Activated naive CD4-positive, alpha-beta T cell treated with anti-CD3 and anti-CD28 coated beads, Interleukin-2, amount 10 ng/mL, durations not matched to agents 7 days and 5 days (primary cell): ENCODE data around the gene UQCC2.

Experiments used
- CTCF ChIA-PET: fragments of 350-600 bp; sonication (Branson Sonifier 250); formaldehyde crosslinking; loops from one replicate; lab custom pipeline; 2021; ENCODE audit warnings: antibody characterized with exemption; lab: Charles Lee
- DNase-seq: peaks from one replicate; pipeline ENCODE4 v3.0.0-alpha.2; 2020
- H3K27ac Mint-ChIP-seq: one replicate; pipeline ENCODE4 v1.8.0; 2021; ENCODE audit warnings: mild to moderate bottlenecking, moderate library complexity, mixed read lengths
- H3K27me3 Mint-ChIP-seq: one replicate; pipeline ENCODE4 v1.8.0; 2021; ENCODE audit warnings: mild to moderate bottlenecking, mixed read lengths
- H3K36me3 Mint-ChIP-seq: one replicate; pipeline ENCODE4 v1.8.0; 2021; ENCODE audit warnings: mixed read lengths
- H3K4me1 Mint-ChIP-seq: one replicate; pipeline ENCODE4 v1.8.0; 2021; ENCODE audit warnings: mixed read lengths
- H3K4me3 Mint-ChIP-seq: one replicate; pipeline ENCODE4 v1.8.0; 2021; ENCODE audit warnings: mild to moderate bottlenecking, moderate library complexity, mixed read lengths
- H3K9me3 Mint-ChIP-seq: one replicate; pipeline ENCODE4 v1.8.0; 2021; ENCODE audit warnings: mixed read lengths

Gene UQCC2

GRCh38 chr6:33684428-33684896, 27.0 kb downstream of the UQCC2 start:
- DNase-seq, result no peak
- Mint-ChIP-seq H3K9me3 (no peaks in the 10 kb centered on the region), H3K27ac (no peak overlapping the region), H3K36me3 (peaks cover 62% of the 10 kb centered on the region), H3K27me3 (no peaks in the 10 kb centered on the region), H3K4me1 (peaks cover 18% of the 10 kb centered on the region), H3K4me3 (no peak overlapping the region)
- CTCF ChIA-PET, result no interaction called here

- Mint-ChIP-seq H3K4me3 (no peak overlapping the region), H3K4me1 (peaks cover 18% of the 10 kb centered on the region), H3K9me3 (no peaks in the 10 kb centered on the region), H3K36me3 (peaks cover 61% of the 10 kb centered on the region), H3K27ac (peak overlapping the region; percentile 75), H3K27me3 (no peaks in the 10 kb centered on the region)
- DNase-seq, result no peak
- CTCF ChIA-PET, result interaction anchor here (0.9 to 1.1 kb wide), 2 partner anchors 17 to 98 kb away, joined by 3 to 4 read pairs; no protein-coding TSS in a partner anchor
Measured at GRCh38 chr6:33683576-33684427, 27.7 kb downstream of the UQCC2 start.

GRCh38 chr6:33683051-33683571, 28.4 kb downstream of the UQCC2 start:
- Mint-ChIP-seq H3K36me3 (peaks cover 59% of the 10 kb centered on the region), H3K9me3 (no peaks in the 10 kb centered on the region), H3K4me3 (no peak overlapping the region), H3K27ac (peak overlapping the region; percentile 75), H3K4me1 (peaks cover 18% of the 10 kb centered on the region), H3K27me3 (no peaks in the 10 kb centered on the region)
- DNase-seq, result peak; percentile 46
- CTCF ChIA-PET, result interaction anchor here (0.9 to 1.1 kb wide), 3 partner anchors 18 to 97 kb away, joined by 3 to 4 read pairs (median 3); partner anchors contain the start of gene UQCC2

GRCh38 chr6:33682341-33682740, 29.2 kb downstream of the UQCC2 start:
- H3K27ac Mint-ChIP-seq, result no peak overlapping the region
- no peaks in the 10 kb centered on the region for H3K27me3 Mint-ChIP-seq
- no peak for DNase-seq
- peaks cover 18% of the 10 kb centered on the region for H3K4me1 Mint-ChIP-seq
- CTCF ChIA-PET, result interaction anchor here (0.9 kb wide), 1 partner anchor 29 kb away, joined by 3 read pairs; the partner anchor contains the start of gene UQCC2
- no peaks in the 10 kb centered on the region for H3K9me3 Mint-ChIP-seq
- peaks cover 63% of the 10 kb centered on the region for H3K36me3 Mint-ChIP-seq
- no peak overlapping the region for H3K4me3 Mint-ChIP-seq

- Mint-ChIP-seq H3K4me1 (peaks cover 18% of the 10 kb centered on the region), H3K9me3 (no peaks in the 10 kb centered on the region), H3K27ac (no peak overlapping the region), H3K27me3 (no peaks in the 10 kb centered on the region), H3K4me3 (no peak overlapping the region), H3K36me3 (peaks cover 59% of the 10 kb centered on the region)
- CTCF ChIA-PET, result no interaction called here
- no peak for DNase-seq
Measured at GRCh38 chr6:33679761-33680160, 31.7 kb downstream of the UQCC2 start.

GRCh38 chr6:33678932-33679490, 32.5 kb downstream of the UQCC2 start:
- Mint-ChIP-seq H3K27ac (no peak overlapping the region), H3K36me3 (peaks cover 58% of the 10 kb centered on the region), H3K4me1 (peaks cover 18% of the 10 kb centered on the region), H3K9me3 (no peaks in the 10 kb centered on the region), H3K4me3 (no peak overlapping the region), H3K27me3 (no peaks in the 10 kb centered on the region)
- DNase-seq, result no peak
- CTCF ChIA-PET, result no interaction called here

GRCh38 chr6:33678233-33678931, 33.1 kb downstream of the UQCC2 start:
- H3K4me1 Mint-ChIP-seq, result peaks cover 12% of the 10 kb centered on the region
- CTCF ChIA-PET, result interaction anchor here (0.5 kb wide), 1 partner anchor 188 kb away, joined by 5 read pairs; no protein-coding TSS in a partner anchor
- H3K9me3 Mint-ChIP-seq, result no peaks in the 10 kb centered on the region
- DNase-seq, result no peak
- H3K4me3 Mint-ChIP-seq, result no peak overlapping the region
- H3K36me3 Mint-ChIP-seq, result peaks cover 57% of the 10 kb centered on the region
- no peaks in the 10 kb centered on the region for H3K27me3 Mint-ChIP-seq
- no peak overlapping the region for H3K27ac Mint-ChIP-seq

GRCh38 chr6:33677689-33678088, 33.8 kb downstream of the UQCC2 start:
- no peak for DNase-seq
- H3K36me3 Mint-ChIP-seq, result peaks cover 56% of the 10 kb centered on the region
- no peak overlapping the region for H3K4me3 Mint-ChIP-seq
- no peaks in the 10 kb centered on the region for H3K27me3 Mint-ChIP-seq
- H3K9me3 Mint-ChIP-seq, result no peaks in the 10 kb centered on the region
- peaks cover 5% of the 10 kb centered on the region for H3K4me1 Mint-ChIP-seq
- H3K27ac Mint-ChIP-seq, result no peak overlapping the region
- CTCF ChIA-PET, result interaction anchor here (0.5 to 0.6 kb wide), 2 partner anchors 46 to 188 kb away, joined by 3 to 5 read pairs; no protein-coding TSS in a partner anchor

- Mint-ChIP-seq H3K27ac (no peak overlapping the region), H3K9me3 (no peaks in the 10 kb centered on the region), H3K27me3 (no peaks in the 10 kb centered on the region), H3K4me1 (peaks cover under 1% of the 10 kb centered on the region), H3K36me3 (peaks cover 52% of the 10 kb centered on the region), H3K4me3 (no peak overlapping the region)
- DNase-seq, result no peak
- CTCF ChIA-PET, result interaction anchor here (0.6 kb wide), 1 partner anchor 45 kb away, joined by 3 read pairs; no protein-coding TSS in a partner anchor
Measured at GRCh38 chr6:33677143-33677660, 34.3 kb downstream of the UQCC2 start.

GRCh38 chr6:33676416-33677142, 34.9 kb downstream of the UQCC2 start:
- Mint-ChIP-seq H3K36me3 (peaks cover 55% of the 10 kb centered on the region), H3K4me1 (peaks cover 2% of the 10 kb centered on the region), H3K27ac (no peak overlapping the region), H3K27me3 (no peaks in the 10 kb centered on the region), H3K9me3 (no peaks in the 10 kb centered on the region), H3K4me3 (no peak overlapping the region)
- no peak for DNase-seq
- CTCF ChIA-PET, result interaction anchor here (1.1 kb wide), 1 partner anchor 16 kb away, joined by 3 read pairs; no protein-coding TSS in a partner anchor

GRCh38 chr6:33675968-33676367, 35.5 kb downstream of the UQCC2 start:
- H3K27ac Mint-ChIP-seq, result no peak overlapping the region
- CTCF ChIA-PET, result interaction anchor here (1.1 kb wide), 1 partner anchor 17 kb away, joined by 3 read pairs; no protein-coding TSS in a partner anchor

GRCh38 chr6:33673851-33674250, 37.6 kb downstream of the UQCC2 start:
- Mint-ChIP-seq H3K9me3 (no peaks in the 10 kb centered on the region), H3K4me1 (peaks cover 18% of the 10 kb centered on the region), H3K27me3 (no peaks in the 10 kb centered on the region), H3K36me3 (peaks cover 51% of the 10 kb centered on the region), H3K27ac (no peak overlapping the region), H3K4me3 (no peak overlapping the region)
- DNase-seq, result no peak
- CTCF ChIA-PET, result no interaction called here

More at GRCh38 chr6:33675968-33676367, 35.5 kb downstream of the UQCC2 start:
- Mint-ChIP-seq H3K9me3 (no peaks in the 10 kb centered on the region), H3K27me3 (no peaks in the 10 kb centered on the region), H3K36me3 (peaks cover 55% of the 10 kb centered on the region), H3K4me3 (no peak overlapping the region), H3K4me1 (peaks cover 5% of the 10 kb centered on the region)
- no peak for DNase-seq

- Mint-ChIP-seq H3K4me1 (peaks cover 28% of the 10 kb centered on the region), H3K27me3 (no peaks in the 10 kb centered on the region), H3K9me3 (no peaks in the 10 kb centered on the region), H3K4me3 (no peak overlapping the region), H3K36me3 (peaks cover 55% of the 10 kb centered on the region), H3K27ac (peak overlapping the region; percentile 28)
- CTCF ChIA-PET, result no interaction called here
- DNase-seq, result no peak
Measured at GRCh38 chr6:33672808-33673207, 38.7 kb downstream of the UQCC2 start.
